ENCODE results near the gene SPHK1.

DNA sequence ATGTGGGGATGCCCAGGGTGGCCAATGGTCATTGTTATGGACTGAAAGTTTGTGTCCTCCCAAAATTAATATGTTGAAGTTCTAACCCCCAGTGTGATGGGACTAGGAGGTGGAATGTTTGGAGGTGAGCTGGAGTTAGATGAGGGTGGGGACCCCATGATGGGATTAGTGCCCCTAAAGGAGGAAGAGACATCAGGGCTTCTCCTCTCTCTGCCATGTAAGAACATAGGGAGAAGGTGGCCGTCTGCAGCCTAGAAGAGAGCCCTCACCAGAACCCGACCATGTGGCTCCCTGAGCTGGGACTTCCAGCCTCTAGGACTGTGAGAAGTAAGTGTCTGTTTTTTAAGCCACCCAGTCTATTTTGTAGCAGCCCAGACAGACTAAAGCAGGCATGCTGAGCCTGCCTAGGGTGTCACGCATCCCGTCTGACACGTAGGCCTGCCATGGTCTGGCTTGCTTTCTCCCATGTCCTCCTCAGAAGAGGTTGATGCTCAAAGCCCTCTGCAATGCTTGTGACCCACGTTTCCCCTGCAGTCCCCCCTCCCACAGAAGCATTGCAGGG is 26.7 kb upstream of the SPHK1 start:
- TF ChIP-seq, protein P1, sequence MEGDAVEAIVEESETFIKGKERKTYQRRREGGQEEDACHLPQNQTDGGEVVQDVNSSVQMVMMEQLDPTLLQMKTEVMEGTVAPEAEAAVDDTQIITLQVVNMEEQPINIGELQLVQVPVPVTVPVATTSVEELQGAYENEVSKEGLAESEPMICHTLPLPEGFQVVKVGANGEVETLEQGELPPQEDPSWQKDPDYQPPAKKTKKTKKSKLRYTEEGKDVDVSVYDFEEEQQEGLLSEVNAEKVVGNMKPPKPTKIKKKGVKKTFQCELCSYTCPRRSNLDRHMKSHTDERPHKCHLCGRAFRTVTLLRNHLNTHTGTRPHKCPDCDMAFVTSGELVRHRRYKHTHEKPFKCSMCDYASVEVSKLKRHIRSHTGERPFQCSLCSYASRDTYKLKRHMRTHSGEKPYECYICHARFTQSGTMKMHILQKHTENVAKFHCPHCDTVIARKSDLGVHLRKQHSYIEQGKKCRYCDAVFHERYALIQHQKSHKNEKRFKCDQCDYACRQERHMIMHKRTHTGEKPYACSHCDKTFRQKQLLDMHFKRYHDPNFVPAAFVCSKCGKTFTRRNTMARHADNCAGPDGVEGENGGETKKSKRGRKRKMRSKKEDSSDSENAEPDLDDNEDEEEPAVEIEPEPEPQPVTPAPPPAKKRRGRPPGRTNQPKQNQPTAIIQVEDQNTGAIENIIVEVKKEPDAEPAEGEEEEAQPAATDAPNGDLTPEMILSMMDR (IDR thresholded peaks at IDR 0.05), result no peak
- TF ChIP-seq POLR2A (IDR thresholded peaks at IDR 0.05), result no peak
